CD4-positive, alpha-beta T cell (primary cell): ENCODE measurements around the gene LRP8. TPM values are rescaled to one million over a fixed set of nuclear protein-coding genes. Genes with fewer than 3 reads are reported as not detected.

Experiments
- ATAC-seq: fragments of 200-7000 bp; cut with Tn5 transposase; one replicate; pipeline ENCODE4 v1.10.0; 2022; ENCODE audit warnings: mild to moderate bottlenecking; ENCODE audit not compliant: poor library complexity
- CTCF ChIA-PET: fragments of 350-600 bp; sonication (Branson Sonifier 250); formaldehyde crosslinking; loops from one replicate; lab custom pipeline; 2021; ENCODE audit warnings: antibody characterized with exemption, inconsistent platforms; lab: Charles Lee
- POLR2A ChIA-PET: fragments of 350-600 bp; sonication (Branson Sonifier 250); formaldehyde crosslinking; loops from one replicate; lab custom pipeline; 2021; ENCODE audit warnings: antibody characterized with exemption, inconsistent platforms; lab: Charles Lee
- DNase-seq, 14 experiments: peaks; one replicate each; pipeline ENCODE4 v3.0.0-alpha.2; 2013 to 2020; ENCODE audit warnings: mixed read lengths in 2 of 14
- H3K27ac ChIP-seq, 2 donors: one replicate each; pipeline versions ENCODE4 v1.5.1 to v1.7.0; 2013; ENCODE audit warnings: low read length in 2 of 2, low read depth in 1 of 2, mild to moderate bottlenecking in 1 of 2
- H3K27me3 ChIP-seq, 2 experiments: 1 replicate in 1 of 2; 2 replicates in 1 of 2; pipeline versions ENCODE4 v1.6.1 to v1.7.0; 2013; ENCODE audit warnings: low read length in 2 of 2, control low read depth in 1 of 2, mild to moderate bottlenecking in 1 of 2, moderate library complexity in 1 of 2; ENCODE audit not compliant: insufficient read depth in 2 of 2, control insufficient read depth in 1 of 2
- H3K36me3 ChIP-seq: one replicate; pipeline ENCODE4 v1.6.1; 2013; ENCODE audit warnings: low read length, control low read depth; ENCODE audit not compliant: insufficient read depth
- H3K4me1 ChIP-seq: one replicate; pipeline ENCODE4 v1.6.1; 2013; ENCODE audit warnings: low read length, control low read depth; ENCODE audit not compliant: insufficient read depth
- H3K4me3 ChIP-seq: one replicate; pipeline ENCODE4 v1.5.1; 2013; ENCODE audit warnings: mild to moderate bottlenecking, low read length, moderate library complexity
- H3K9me3 ChIP-seq, 2 experiments: 1 replicate in 1 of 2; 2 replicates in 1 of 2; pipeline versions ENCODE4 v1.6.1 to v1.7.0; 2013; ENCODE audit warnings: low read length in 2 of 2, mild to moderate bottlenecking in 2 of 2, control low read depth in 1 of 2, moderate library complexity in 1 of 2; ENCODE audit not compliant: control insufficient read depth in 1 of 2, insufficient read depth in 1 of 2
- H3K27ac Mint-ChIP-seq: one replicate; pipeline ENCODE4 v1.8.0; 2020; ENCODE audit warnings: mixed read lengths
- H3K27me3 Mint-ChIP-seq: one replicate; pipeline ENCODE4 v1.8.0; 2021; ENCODE audit warnings: mixed read lengths
- H3K36me3 Mint-ChIP-seq: one replicate; pipeline ENCODE4 v1.8.0; 2021; ENCODE audit warnings: low read depth, mixed read lengths
- H3K4me1 Mint-ChIP-seq: one replicate; pipeline ENCODE4 v1.8.0; 2021; ENCODE audit warnings: low read depth, mixed read lengths
- H3K4me3 Mint-ChIP-seq: one replicate; pipeline ENCODE4 v1.8.0; 2020; ENCODE audit warnings: mild to moderate bottlenecking, mixed read lengths
- H3K9me3 Mint-ChIP-seq: one replicate; pipeline ENCODE4 v1.8.0; 2020; ENCODE audit warnings: mixed read lengths
- intact Hi-C, 2 experiments: fragments of 100-400 bp; cut with DNase I in 1 of 2; cut with micrococcal nuclease in 1 of 2; formaldehyde crosslinking; loops; one replicate each; pipeline versions ENCODE4 v1.15.1 to v1.9.0; 2023 to 2025; cut with DNase I, micrococcal nuclease
- total RNA-seq, 174 experiments: library from RNA in 2 of 174; stranded (reverse) in 2 of 174; gene quantifications; one replicate each; pipeline ENCODE4 v1.2.3 and lab custom pipeline; 2021 to 2026
- TF ChIP-seq, protein P1 (sequence below): fragments of 200-600 bp; IDR thresholded peaks from one replicate; pipeline ENCODE4 v1.8.0; 2022; ENCODE audit warnings: antibody characterized with exemption, mild to moderate bottlenecking

The LRP8 gene
- total RNA-seq, 2 experiments from 2014 or later, result 8.1 to 11.5 TPM

DNA sequence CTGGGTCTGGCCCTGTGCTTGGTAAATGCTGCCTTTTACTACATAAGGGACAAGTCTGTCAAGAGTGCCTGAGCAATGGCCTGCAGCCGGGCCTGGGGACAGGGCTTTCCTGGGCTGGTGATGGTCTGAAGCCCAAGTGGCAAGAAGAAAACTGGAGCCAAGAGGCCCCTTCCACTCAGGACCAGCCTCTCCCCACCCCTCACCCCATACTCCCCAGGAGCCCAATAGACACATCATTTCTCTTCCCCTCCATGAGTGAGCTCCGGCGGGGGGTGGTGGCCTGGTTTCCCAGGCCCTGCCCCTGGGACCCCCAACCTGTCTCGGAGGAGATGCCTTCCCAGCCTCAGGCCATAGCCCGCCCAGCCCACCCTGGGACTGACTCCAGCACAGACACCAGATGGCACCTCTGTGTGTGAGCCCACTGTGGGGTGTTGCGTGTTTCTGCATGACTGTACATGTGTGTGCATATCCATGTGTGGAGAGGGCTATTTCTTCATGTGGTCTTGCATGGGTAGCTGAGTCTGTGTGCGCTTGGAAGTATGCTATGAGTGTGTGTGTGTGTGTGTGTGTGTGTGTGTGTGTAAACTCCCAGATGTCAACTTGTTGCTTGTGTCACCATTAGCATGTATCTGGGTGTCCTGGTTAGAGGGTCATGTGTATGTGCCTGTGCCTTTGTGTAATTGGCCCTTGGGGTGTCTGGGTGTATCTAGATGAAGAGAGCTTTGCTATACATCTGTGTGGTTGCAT lies 14.3 kb upstream of the LRP8 start:
- Histone ChIP-seq H3K4me3 (no peak overlapping the region), H3K27me3 (no peaks in the 10 kb centered on the region), H3K9me3 (peaks cover 0 to 5% of the 10 kb centered on the region in 2 experiments), H3K27ac (no peak overlapping the region), H3K36me3 (no peaks in the 10 kb centered on the region), H3K4me1 (no peaks in the 10 kb centered on the region)
- DNase-seq (peak in 1 of 14 experiments; percentile 19), ATAC-seq (no peak)
- Mint-ChIP-seq H3K9me3 (no peaks in the 10 kb centered on the region), H3K36me3 (no peaks in the 10 kb centered on the region), H3K27me3 (no peaks in the 10 kb centered on the region), H3K4me3 (no peak overlapping the region), H3K4me1 (no peaks in the 10 kb centered on the region), H3K27ac (no peak overlapping the region)
- ChIA-PET CTCF (no interaction called here), POLR2A (no interaction called here)
- intact Hi-C loops, result no loop called here
- TF ChIP-seq, protein P1, sequence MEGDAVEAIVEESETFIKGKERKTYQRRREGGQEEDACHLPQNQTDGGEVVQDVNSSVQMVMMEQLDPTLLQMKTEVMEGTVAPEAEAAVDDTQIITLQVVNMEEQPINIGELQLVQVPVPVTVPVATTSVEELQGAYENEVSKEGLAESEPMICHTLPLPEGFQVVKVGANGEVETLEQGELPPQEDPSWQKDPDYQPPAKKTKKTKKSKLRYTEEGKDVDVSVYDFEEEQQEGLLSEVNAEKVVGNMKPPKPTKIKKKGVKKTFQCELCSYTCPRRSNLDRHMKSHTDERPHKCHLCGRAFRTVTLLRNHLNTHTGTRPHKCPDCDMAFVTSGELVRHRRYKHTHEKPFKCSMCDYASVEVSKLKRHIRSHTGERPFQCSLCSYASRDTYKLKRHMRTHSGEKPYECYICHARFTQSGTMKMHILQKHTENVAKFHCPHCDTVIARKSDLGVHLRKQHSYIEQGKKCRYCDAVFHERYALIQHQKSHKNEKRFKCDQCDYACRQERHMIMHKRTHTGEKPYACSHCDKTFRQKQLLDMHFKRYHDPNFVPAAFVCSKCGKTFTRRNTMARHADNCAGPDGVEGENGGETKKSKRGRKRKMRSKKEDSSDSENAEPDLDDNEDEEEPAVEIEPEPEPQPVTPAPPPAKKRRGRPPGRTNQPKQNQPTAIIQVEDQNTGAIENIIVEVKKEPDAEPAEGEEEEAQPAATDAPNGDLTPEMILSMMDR, result no peak

GRCh38 chr1:53341521-53341895 lies 13.6 kb upstream of the LRP8 start:
- H3K27me3 Mint-ChIP-seq, result no peaks in the 10 kb centered on the region
- no peaks in the 10 kb centered on the region for H3K36me3 Mint-ChIP-seq
- Histone ChIP-seq H3K4me1 (no peaks in the 10 kb centered on the region), H3K4me3 (no peak overlapping the region), H3K27me3 (no peaks in the 10 kb centered on the region), H3K27ac (no peak overlapping the region), H3K36me3 (no peaks in the 10 kb centered on the region), H3K9me3 (peaks cover 0 to 5% of the 10 kb centered on the region in 2 experiments)
- H3K27ac Mint-ChIP-seq, result no peak overlapping the region
- peak in 1 of 14 experiments; percentile 14 for DNase-seq
- ChIA-PET CTCF (no interaction called here), POLR2A (no interaction called here)
- no peak for ATAC-seq
- no peaks in the 10 kb centered on the region for H3K9me3 Mint-ChIP-seq
- no peaks in the 10 kb centered on the region for H3K4me1 Mint-ChIP-seq
- intact Hi-C loops, result no loop called here
- no peak overlapping the region for H3K4me3 Mint-ChIP-seq
- TF ChIP-seq, protein P1, result no peak

DNA sequence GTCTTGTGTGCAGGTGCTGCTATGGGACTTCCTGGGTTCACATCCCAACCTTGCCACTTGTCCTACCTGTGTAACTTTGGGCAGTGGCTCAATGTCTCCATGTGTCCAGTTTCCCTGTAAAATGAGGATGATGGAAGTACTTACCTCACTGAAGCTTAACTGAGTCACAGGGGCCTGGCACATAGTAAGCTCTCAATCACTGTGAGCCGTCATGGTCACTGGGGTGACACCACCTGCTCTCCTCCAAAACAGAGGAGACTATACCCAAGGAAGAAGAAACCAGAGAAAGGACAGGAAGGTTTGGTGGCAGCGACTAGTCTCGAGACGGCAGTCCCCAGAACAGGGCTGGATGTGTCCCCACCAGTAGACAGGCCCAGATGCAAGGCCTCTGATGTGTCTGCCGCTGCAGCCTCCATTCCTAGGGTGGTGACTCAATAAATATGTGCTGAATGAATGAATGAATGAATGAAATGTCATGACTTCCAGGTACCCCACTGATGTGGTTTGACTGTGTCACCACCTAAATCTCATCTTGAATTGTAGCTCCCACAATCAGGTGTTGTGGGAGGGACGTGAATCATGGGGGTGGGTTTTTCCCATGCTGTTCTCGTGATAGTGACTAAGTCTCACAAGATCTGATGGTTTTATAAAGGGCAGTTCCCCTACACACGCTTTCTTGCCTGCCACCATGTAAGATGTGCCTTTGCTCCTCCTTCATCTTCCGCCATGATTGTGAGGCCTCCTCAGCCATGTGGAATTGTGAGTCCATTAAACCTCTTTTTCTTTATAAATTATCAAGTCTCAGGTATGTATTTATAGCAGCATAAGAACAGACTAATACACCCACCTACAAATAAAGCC lies 13.0 kb upstream of the LRP8 start:
- Mint-ChIP-seq H3K4me3 (no peak overlapping the region), H3K27ac (no peak overlapping the region), H3K36me3 (no peaks in the 10 kb centered on the region), H3K27me3 (no peaks in the 10 kb centered on the region), H3K9me3 (no peaks in the 10 kb centered on the region), H3K4me1 (no peaks in the 10 kb centered on the region)
- TF ChIP-seq, protein P1, result no peak
- no peak overlapping the region for H3K4me3 ChIP-seq
- H3K9me3 ChIP-seq, result peaks cover 0 to 5% of the 10 kb centered on the region in 2 experiments
- intact Hi-C loops, result no loop called here
- POLR2A ChIA-PET, result no interaction called here
- no peaks in the 10 kb centered on the region for H3K27me3 ChIP-seq
- no peaks in the 10 kb centered on the region for H3K4me1 ChIP-seq
- DNase-seq, result peak in 1 of 14 experiments; percentile 25
- CTCF ChIA-PET, result no interaction called here
- no peak for ATAC-seq
- no peaks in the 10 kb centered on the region for H3K36me3 ChIP-seq
- no peak overlapping the region for H3K27ac ChIP-seq
